Transverse colon (tissue), 4 donors: ENCODE measurements around the gene ZNF107. TPM values are rescaled to one million over a fixed set of nuclear protein-coding genes. Genes with fewer than 3 reads are reported as not detected.
"Not testable (repeated sequence)": the region's sequence is repeated elsewhere in the genome, so short reads cannot be mapped to it uniquely, and the experiment has no call there.

Source experiments
- DNase-seq: peaks from one replicate; pipeline ENCODE4 v3.0.0-alpha.2; 2019
- H3K27ac ChIP-seq, 4 donors: fragments of 200-600 bp; sonication (generic); 2 replicates each; pipeline ENCODE4 v1.5.1; 2016 to 2018; ENCODE audit warnings: inconsistent platforms in 4 of 4
- H3K27me3 ChIP-seq: fragments of 200-600 bp; sonication (generic); 2 replicates; pipeline ENCODE4 v1.5.1; 2017; ENCODE audit warnings: inconsistent platforms
- H3K36me3 ChIP-seq, 4 donors: fragments of 200-600 bp; sonication (generic); 2 replicates each; pipeline ENCODE4 v1.5.1; 2017 to 2019; ENCODE audit warnings: inconsistent platforms in 4 of 4
- H3K4me1 ChIP-seq, 4 donors: fragments of 200-600 bp; sonication (generic); 2 replicates each; pipeline ENCODE4 v1.5.1; 2017 to 2020; ENCODE audit warnings: inconsistent platforms in 4 of 4
- H3K4me3 ChIP-seq, 4 donors: fragments of 200-600 bp; sonication (generic); 1 replicate in 1 of 4; 2 replicates in 3 of 4; pipeline versions ENCODE4 v1.5.1 to v1.6.1; 2017 to 2019; ENCODE audit warnings: inconsistent platforms in 4 of 4
- H3K9me3 ChIP-seq, 2 donors: fragments of 200-600 bp; sonication (generic); 2 replicates each; pipeline ENCODE4 v1.5.1; 2017 to 2019; ENCODE audit warnings: inconsistent platforms in 2 of 2
- CTCF ChIP-seq, 5 experiments: fragments of 200-600 bp in 3 of 5; fragments of 450-650 bp in 2 of 5; sonication (generic) in 3 of 5; IDR thresholded peaks; 1 replicate in 2 of 5; 2 replicates in 3 of 5; pipeline ENCODE4 v1.5.1; 2016 to 2017; ENCODE audit warnings: antibody characterized with exemption in 5 of 5, inconsistent platforms in 3 of 5, mild to moderate bottlenecking in 2 of 5, moderate library complexity in 1 of 5
- EP300 ChIP-seq: sonication (generic); formaldehyde crosslinking; IDR thresholded peaks from one replicate; pipeline ENCODE4 v1.6.1; 2017; ENCODE audit warnings: antibody characterized with exemption, low read depth
- POLR2A ChIP-seq: fragments of 450-650 bp; IDR thresholded peaks from one replicate; pipeline ENCODE4 v1.6.1; 2016; ENCODE audit warnings: antibody characterized with exemption, mild to moderate bottlenecking, moderate library complexity
- POLR2AphosphoS5 ChIP-seq, 3 donors: sonication (generic); formaldehyde crosslinking; IDR thresholded peaks; one replicate each; pipeline ENCODE4 v1.6.1; 2016; ENCODE audit warnings: antibody characterized with exemption in 3 of 3
- WGBS, 2 donors: methylation state at CpG; one replicate each; pipeline ENCODE4 v1.1.5; 2018; ENCODE audit warnings: low coverage in 1 of 2; 5-methylcytosine and 5-hydroxymethylcytosine counted together
- in situ Hi-C, 4 donors: fragments of 200-750 bp; cut with MboI; loops; one replicate each; pipeline versions ENCODE4 v1.15.0 to v1.15.1; 2017; ENCODE audit warnings: low sequenced_read_pairs in 3 of 4, low pct_ligation_motif_present in 1 of 4, low pct_unique_long_range_greater_than_20kb in 1 of 4
- intact Hi-C: fragments of 100-400 bp; cut with DNase I; formaldehyde crosslinking; loops from one replicate; pipeline ENCODE4 v1.15.1; 2023; ENCODE audit warnings: low total_unique reads
- total RNA-seq, 4 donors: library from RNA; depleted of rRNA; stranded (reverse); fragments of >200 nt; gene quantifications; one replicate each; pipeline ENCODE4 v1.1.0, GENCODE V29; 2016

The ZNF107 gene
- total RNA-seq, 4 donors from 2014 or later, result 3.8 to 11.2 (median 8.4) TPM

GRCh38 chr7:64687249-64687648 lies 21.3 kb downstream of the ZNF107 start:
- intact Hi-C loops, result no loop called here
- Histone ChIP-seq H3K4me1 (peaks cover 0 to 3% (median 0%) of the 10 kb centered on the region in 4 donors), H3K27me3 (no peaks in the 10 kb centered on the region), H3K27ac (peak overlapping the region in 1 of 4 donors; percentile 23), H3K4me3 (no peak overlapping the region), H3K9me3 (no peaks in the 10 kb centered on the region), H3K36me3 (peaks cover 0 to 21% (median 9%) of the 10 kb centered on the region in 4 donors)
- no peak for TF ChIP-seq POLR2A
- TF ChIP-seq EP300, result no peak
- TF ChIP-seq CTCF (IDR thresholded peaks at IDR 0.05), result no peak
- no peak for TF ChIP-seq POLR2AphosphoS5 (IDR thresholded peaks at IDR 0.05)
- 88% methylated on average over 1 of the region's 1 CpG; no CpG with 5 or more reads in 1 of the 2 donors for WGBS, 2 donors
- in situ Hi-C loops, result no loop called here
- no peak for DNase-seq

- in situ Hi-C loops (no loop called here), intact Hi-C loops (no loop called here)
- no peak for DNase-seq
- Histone ChIP-seq H3K9me3 (no peaks in the 10 kb centered on the region), H3K27me3 (no peaks in the 10 kb centered on the region), H3K4me1 (peaks cover 0 to 3% (median 0%) of the 10 kb centered on the region in 4 donors), H3K27ac (peak overlapping the region in 1 of 4 donors; percentile 1), H3K4me3 (no peak overlapping the region), H3K36me3 (peaks cover 0 to 21% (median 4%) of the 10 kb centered on the region in 4 donors)
- TF ChIP-seq CTCF (IDR thresholded peaks at IDR 0.05) (no peak), POLR2A (no peak), EP300 (no peak), POLR2AphosphoS5 (IDR thresholded peaks at IDR 0.05) (no peak)
- WGBS, 2 donors, result 93 to 96% methylated on average over 2 of the region's 2 CpGs
Observed at GRCh38 chr7:64688988-64689387, 23.1 kb downstream of the ZNF107 start.

- Histone ChIP-seq H3K27ac (no peak overlapping the region), H3K4me3 (no peak overlapping the region), H3K36me3 (peaks cover 0 to 31% (median 6%) of the 10 kb centered on the region in 4 donors), H3K9me3 (peaks cover 0 to 5% of the 10 kb centered on the region in 2 donors), H3K27me3 (no peaks in the 10 kb centered on the region), H3K4me1 (peaks cover 0 to 3% (median 0%) of the 10 kb centered on the region in 4 donors)
- no peak for TF ChIP-seq POLR2A
- no peak for TF ChIP-seq CTCF (IDR thresholded peaks at IDR 0.05)
- TF ChIP-seq POLR2AphosphoS5 (IDR thresholded peaks at IDR 0.05), result no peak
- TF ChIP-seq EP300, result no peak
- in situ Hi-C loops, result no loop called here
- intact Hi-C loops, result no loop called here
- no peak for DNase-seq
Observed at GRCh38 chr7:64691831-64692230, 25.9 kb downstream of the ZNF107 start.

GRCh38 chr7:64697863-64698262 lies 31.9 kb downstream of the ZNF107 start:
- Histone ChIP-seq H3K36me3 (peaks cover 0 to 41% (median 11%) of the 10 kb centered on the region in 4 donors), H3K9me3 (peaks cover 21 to 24% of the 10 kb centered on the region in 2 donors)
- DNase-seq, in situ Hi-C loops, H3K4me1 ChIP-seq, H3K27me3 ChIP-seq, intact Hi-C loops, H3K27ac ChIP-seq, H3K4me3 ChIP-seq: not testable (repeated sequence)
- WGBS, 2 donors, result 97 to 100% methylated on average over 10 to 12 of the region's 12 CpGs
